ENCODE measurements around the gene CELF1. TPM values are rescaled to one million over a fixed set of nuclear protein-coding genes. Genes with fewer than 3 reads are reported as not detected.

Gene CELF1
- total RNA-seq, 1 donor from 2014 or later, result 82.2 TPM

DNA sequence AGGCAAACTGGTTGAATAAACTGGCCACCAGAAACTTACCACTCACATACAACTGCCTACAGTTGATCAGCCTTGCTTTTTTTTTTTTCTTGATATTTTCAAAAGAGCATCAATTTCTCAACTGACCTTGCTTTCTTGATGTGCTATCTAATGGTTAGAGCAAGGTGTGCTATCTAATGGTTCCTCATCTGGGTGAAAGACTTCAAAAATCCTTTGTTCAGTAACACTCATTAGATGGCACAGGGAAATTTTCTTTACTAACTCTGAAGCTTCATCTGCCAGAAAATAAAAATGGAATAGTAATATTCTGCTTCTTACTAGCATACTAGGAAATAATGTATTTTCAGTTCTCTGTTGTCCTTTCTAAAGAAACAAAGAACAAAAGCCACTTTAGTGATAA lies 52.8 kb downstream of the CELF1 start:
- no peak for DNase-seq (ENCODE audit: low spot score)
- peaks cover 43% of the 10 kb centered on the region for H3K4me1 Mint-ChIP-seq (ENCODE audit: low read depth)
- no peaks in the 10 kb centered on the region for H3K9me3 Mint-ChIP-seq (ENCODE audit: low read depth)
- peaks cover 7% of the 10 kb centered on the region for H3K36me3 Mint-ChIP-seq (ENCODE audit: low read depth)
- H3K4me3 Mint-ChIP-seq (ENCODE audit: unreplicated experiment), result no peak overlapping the region
- TF ChIP-seq, protein P1, sequence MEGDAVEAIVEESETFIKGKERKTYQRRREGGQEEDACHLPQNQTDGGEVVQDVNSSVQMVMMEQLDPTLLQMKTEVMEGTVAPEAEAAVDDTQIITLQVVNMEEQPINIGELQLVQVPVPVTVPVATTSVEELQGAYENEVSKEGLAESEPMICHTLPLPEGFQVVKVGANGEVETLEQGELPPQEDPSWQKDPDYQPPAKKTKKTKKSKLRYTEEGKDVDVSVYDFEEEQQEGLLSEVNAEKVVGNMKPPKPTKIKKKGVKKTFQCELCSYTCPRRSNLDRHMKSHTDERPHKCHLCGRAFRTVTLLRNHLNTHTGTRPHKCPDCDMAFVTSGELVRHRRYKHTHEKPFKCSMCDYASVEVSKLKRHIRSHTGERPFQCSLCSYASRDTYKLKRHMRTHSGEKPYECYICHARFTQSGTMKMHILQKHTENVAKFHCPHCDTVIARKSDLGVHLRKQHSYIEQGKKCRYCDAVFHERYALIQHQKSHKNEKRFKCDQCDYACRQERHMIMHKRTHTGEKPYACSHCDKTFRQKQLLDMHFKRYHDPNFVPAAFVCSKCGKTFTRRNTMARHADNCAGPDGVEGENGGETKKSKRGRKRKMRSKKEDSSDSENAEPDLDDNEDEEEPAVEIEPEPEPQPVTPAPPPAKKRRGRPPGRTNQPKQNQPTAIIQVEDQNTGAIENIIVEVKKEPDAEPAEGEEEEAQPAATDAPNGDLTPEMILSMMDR (IDR thresholded peaks at IDR 0.05), result no peak
- H3K27me3 Mint-ChIP-seq (ENCODE audit: low read depth), result no peaks in the 10 kb centered on the region
- no peak overlapping the region for H3K27ac Mint-ChIP-seq (ENCODE audit: unreplicated experiment)

DNA sequence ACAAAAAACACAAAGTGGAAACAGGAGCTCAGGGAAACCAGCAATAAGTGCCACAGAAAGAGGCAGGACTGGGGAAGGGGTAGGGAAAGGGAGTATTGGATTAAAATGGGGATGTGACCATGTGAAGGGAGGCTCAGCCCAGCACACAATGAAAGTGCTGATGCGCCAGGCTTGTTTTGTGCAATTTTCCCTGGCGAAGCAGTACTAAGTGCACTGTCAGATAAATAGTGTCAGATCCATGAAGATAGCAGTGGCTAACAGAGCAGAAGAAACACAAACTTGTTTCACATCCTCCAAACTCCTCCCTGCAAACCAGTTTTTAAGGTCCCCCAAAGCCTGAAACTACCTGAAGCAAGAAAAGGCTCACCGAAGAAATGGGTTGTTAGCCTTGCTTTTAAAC lies 53.3 kb downstream of the CELF1 start:
- Mint-ChIP-seq H3K9me3 (ENCODE audit: low read depth) (no peaks in the 10 kb centered on the region), H3K27ac (ENCODE audit: unreplicated experiment) (no peak overlapping the region), H3K36me3 (ENCODE audit: low read depth) (peaks cover 7% of the 10 kb centered on the region), H3K27me3 (ENCODE audit: low read depth) (no peaks in the 10 kb centered on the region), H3K4me3 (ENCODE audit: unreplicated experiment) (no peak overlapping the region), H3K4me1 (ENCODE audit: low read depth) (peaks cover 39% of the 10 kb centered on the region)
- DNase-seq (ENCODE audit: low spot score), result no peak
- TF ChIP-seq, protein P1 (IDR thresholded peaks at IDR 0.05), result no peak

DNA sequence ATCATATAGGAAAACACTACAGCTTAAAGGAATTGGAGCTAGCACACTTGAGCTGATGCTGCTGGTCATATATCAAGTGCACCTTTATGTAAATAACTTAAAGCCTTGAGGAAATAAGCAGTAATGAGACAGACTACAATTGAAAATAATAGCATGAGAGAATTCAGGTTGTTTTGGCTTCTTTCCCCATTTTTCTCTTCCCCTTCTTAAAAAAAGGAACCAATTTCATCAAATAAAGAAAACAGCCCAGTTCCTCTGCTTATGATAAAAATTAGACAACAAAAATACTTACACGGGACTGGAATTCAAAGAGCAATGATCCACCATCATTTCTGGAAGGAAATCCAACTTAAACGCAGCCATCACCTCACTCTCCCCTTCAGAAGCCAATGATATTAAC lies 53.8 kb downstream of the CELF1 start:
- TF ChIP-seq, protein P1 (IDR thresholded peaks at IDR 0.05), result no peak
- no peak overlapping the region for H3K4me3 Mint-ChIP-seq (ENCODE audit: unreplicated experiment)
- no peaks in the 10 kb centered on the region for H3K27me3 Mint-ChIP-seq (ENCODE audit: low read depth)
- peak overlapping the region; percentile 15 for H3K27ac Mint-ChIP-seq (ENCODE audit: unreplicated experiment)
- no peak for DNase-seq (ENCODE audit: low spot score)
- H3K9me3 Mint-ChIP-seq (ENCODE audit: low read depth), result no peaks in the 10 kb centered on the region
- peaks cover 7% of the 10 kb centered on the region for H3K36me3 Mint-ChIP-seq (ENCODE audit: low read depth)
- H3K4me1 Mint-ChIP-seq (ENCODE audit: low read depth), result peaks cover 44% of the 10 kb centered on the region

DNA sequence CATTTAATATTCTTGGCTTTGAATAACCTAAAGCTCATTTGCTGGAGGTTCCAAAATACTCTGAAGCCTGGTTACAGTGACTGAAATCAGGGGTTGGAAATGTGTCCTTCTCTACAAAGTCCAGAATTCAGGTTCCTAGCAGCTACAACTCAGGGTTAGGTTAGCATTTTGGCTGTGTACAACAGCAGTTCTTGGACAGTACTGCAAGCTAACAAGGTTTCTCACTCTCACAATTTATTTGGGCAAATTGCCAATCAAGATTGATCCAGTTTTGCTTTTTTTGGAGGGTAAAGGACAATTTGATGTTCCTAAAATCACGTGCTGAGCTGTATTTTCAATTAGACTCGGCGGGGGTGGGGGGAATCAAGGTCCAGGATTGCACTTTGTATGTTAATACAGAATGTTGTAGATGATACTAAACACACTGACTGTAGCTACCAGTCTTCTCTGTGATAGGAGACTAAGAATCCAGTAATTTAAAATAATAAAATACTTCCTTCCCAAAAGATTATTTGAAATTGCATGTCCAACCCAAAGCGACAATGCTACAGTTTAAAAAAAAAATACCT lies 54.3 kb downstream of the CELF1 start:
- no peak overlapping the region for H3K27ac Mint-ChIP-seq (ENCODE audit: unreplicated experiment)
- TF ChIP-seq, protein P1 (IDR thresholded peaks at IDR 0.05), result no peak
- no peak overlapping the region for H3K4me3 Mint-ChIP-seq (ENCODE audit: unreplicated experiment)
- no peaks in the 10 kb centered on the region for H3K27me3 Mint-ChIP-seq (ENCODE audit: low read depth)
- no peaks in the 10 kb centered on the region for H3K9me3 Mint-ChIP-seq (ENCODE audit: low read depth)
- no peak for DNase-seq (ENCODE audit: low spot score)
- H3K4me1 Mint-ChIP-seq (ENCODE audit: low read depth), result peaks cover 49% of the 10 kb centered on the region
- peaks cover 7% of the 10 kb centered on the region for H3K36me3 Mint-ChIP-seq (ENCODE audit: low read depth)

DNA sequence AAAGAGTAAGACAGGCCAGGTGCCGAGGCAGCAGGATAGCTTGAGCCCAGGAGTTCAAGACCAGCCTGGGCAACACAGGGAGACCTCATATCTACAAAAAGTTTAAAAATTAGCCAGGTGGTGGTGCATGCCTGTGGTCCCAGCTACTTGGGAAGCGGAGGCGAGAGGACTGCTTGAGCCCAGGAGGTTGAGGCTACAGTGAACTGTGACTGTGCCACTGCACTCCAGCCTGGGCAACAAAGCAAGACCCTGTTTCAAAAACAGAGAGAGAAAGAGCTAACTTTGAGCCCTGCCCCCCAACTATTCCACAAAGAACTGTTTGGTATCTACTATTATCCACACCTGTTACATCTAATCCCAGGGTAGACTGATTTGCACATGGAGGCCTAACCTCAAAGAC lies 54.8 kb downstream of the CELF1 start:
- Mint-ChIP-seq H3K4me3 (ENCODE audit: unreplicated experiment) (no peak overlapping the region), H3K27ac (ENCODE audit: unreplicated experiment) (peak overlapping the region; percentile 37), H3K27me3 (ENCODE audit: low read depth) (no peaks in the 10 kb centered on the region), H3K9me3 (ENCODE audit: low read depth) (no peaks in the 10 kb centered on the region), H3K36me3 (ENCODE audit: low read depth) (peaks cover 7% of the 10 kb centered on the region), H3K4me1 (ENCODE audit: low read depth) (peaks cover 50% of the 10 kb centered on the region)
- TF ChIP-seq, protein P1 (IDR thresholded peaks at IDR 0.05), result no peak
- no peak for DNase-seq (ENCODE audit: low spot score)
